ENCODE measurements around the gene RGL3. TPM values are rescaled to one million over a fixed set of nuclear protein-coding genes. Genes with fewer than 3 reads are reported as not detected.

RGL3 gene
- total and polyA plus RNA-seq, 9 of the 15 experiments (the other 6 are each of a cell fraction or from before 2014, with no cell fraction given), result 0.12 to 0.61 (median 0.32) TPM; not detected in 4

DNA sequence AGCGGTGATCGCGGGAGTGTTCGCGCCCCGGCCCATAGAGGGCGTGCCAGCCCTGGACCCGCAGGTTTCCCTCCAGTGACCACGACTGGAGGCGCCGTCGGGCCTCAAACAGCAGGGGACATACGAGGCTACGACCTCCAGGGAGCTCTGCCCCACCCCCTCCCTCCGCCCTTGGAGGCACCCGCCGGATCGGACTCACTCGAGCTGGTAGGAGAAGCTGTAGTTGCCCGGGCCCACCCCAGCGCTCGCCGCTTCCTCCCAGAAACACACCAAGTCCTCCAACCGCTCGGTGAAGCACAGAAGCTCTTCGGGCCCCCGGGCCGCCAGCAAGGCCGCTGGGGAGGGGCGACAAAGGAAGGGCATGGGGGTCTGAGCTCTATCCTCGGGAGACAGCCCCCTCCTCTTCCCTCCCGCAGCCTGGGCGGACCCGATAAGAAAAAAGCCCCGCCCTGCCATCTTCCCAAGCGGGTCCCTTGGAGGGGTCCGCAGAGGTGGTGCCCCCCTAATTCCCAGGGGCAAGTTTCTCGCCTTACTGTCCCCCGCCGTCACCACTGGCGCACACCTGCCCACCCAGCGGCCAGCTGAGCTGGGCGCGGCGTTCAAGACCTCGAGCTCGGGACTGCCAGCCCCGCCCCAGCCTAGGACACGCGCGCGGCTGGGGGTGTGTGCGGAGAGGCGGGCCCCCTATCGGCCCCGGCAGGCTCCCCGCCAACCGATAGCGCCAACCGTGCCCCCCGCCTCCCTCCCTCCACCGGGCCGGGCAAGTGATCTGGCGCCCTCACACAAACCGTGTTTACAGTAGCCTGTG is 36.0 kb downstream of the RGL3 start (continued):
- TF ChIP-seq ASH1L (IDR thresholded peaks at IDR 0.05; ENCODE audit: borderline replicate concordance, low read depth, partially characterized antibody) (no peak), KAT8 (IDR thresholded peaks at IDR 0.05; ENCODE audit: low read depth) (no peak), POLR2G (IDR thresholded peaks at IDR 0.05; ENCODE audit: low read depth, low read length) (peak; percentile 77), MTA3 (IDR thresholded peaks at IDR 0.05; ENCODE audit: borderline replicate concordance) (peak; percentile 87; the same call in 1 of the 2 replicates), NR4A1 (CRISPR knock-in tag; IDR thresholded peaks at IDR 0.05) (no peak), NR4A1 (tag; IDR thresholded peaks at IDR 0.05) (no peak), HLTF (IDR thresholded peaks at IDR 0.05) (0 out of 2 replicates have a peak, but pooled peaks have one; percentile 8), ZNF583 (CRISPR knock-in tag; IDR thresholded peaks at IDR 0.05) (no peak), YBX1 (IDR thresholded peaks at IDR 0.05) (no peak), TOE1 (IDR thresholded peaks at IDR 0.05; ENCODE audit: borderline replicate concordance) (no peak), TOE1 (CRISPR knock-in tag; IDR thresholded peaks at IDR 0.05; ENCODE audit: borderline replicate concordance, low read depth) (0 out of 2 replicates have a peak, but pooled peaks have one; percentile 22), ZNF586 (CRISPR knock-in tag; conservative IDR thresholded peaks at IDR 0.05) (no peak), CBFB (CRISPR knock-in tag; IDR thresholded peaks at IDR 0.05) (peak; percentile 50; the same call in 1 of the 2 replicates)
- TF ChIP-seq, protein P1, sequence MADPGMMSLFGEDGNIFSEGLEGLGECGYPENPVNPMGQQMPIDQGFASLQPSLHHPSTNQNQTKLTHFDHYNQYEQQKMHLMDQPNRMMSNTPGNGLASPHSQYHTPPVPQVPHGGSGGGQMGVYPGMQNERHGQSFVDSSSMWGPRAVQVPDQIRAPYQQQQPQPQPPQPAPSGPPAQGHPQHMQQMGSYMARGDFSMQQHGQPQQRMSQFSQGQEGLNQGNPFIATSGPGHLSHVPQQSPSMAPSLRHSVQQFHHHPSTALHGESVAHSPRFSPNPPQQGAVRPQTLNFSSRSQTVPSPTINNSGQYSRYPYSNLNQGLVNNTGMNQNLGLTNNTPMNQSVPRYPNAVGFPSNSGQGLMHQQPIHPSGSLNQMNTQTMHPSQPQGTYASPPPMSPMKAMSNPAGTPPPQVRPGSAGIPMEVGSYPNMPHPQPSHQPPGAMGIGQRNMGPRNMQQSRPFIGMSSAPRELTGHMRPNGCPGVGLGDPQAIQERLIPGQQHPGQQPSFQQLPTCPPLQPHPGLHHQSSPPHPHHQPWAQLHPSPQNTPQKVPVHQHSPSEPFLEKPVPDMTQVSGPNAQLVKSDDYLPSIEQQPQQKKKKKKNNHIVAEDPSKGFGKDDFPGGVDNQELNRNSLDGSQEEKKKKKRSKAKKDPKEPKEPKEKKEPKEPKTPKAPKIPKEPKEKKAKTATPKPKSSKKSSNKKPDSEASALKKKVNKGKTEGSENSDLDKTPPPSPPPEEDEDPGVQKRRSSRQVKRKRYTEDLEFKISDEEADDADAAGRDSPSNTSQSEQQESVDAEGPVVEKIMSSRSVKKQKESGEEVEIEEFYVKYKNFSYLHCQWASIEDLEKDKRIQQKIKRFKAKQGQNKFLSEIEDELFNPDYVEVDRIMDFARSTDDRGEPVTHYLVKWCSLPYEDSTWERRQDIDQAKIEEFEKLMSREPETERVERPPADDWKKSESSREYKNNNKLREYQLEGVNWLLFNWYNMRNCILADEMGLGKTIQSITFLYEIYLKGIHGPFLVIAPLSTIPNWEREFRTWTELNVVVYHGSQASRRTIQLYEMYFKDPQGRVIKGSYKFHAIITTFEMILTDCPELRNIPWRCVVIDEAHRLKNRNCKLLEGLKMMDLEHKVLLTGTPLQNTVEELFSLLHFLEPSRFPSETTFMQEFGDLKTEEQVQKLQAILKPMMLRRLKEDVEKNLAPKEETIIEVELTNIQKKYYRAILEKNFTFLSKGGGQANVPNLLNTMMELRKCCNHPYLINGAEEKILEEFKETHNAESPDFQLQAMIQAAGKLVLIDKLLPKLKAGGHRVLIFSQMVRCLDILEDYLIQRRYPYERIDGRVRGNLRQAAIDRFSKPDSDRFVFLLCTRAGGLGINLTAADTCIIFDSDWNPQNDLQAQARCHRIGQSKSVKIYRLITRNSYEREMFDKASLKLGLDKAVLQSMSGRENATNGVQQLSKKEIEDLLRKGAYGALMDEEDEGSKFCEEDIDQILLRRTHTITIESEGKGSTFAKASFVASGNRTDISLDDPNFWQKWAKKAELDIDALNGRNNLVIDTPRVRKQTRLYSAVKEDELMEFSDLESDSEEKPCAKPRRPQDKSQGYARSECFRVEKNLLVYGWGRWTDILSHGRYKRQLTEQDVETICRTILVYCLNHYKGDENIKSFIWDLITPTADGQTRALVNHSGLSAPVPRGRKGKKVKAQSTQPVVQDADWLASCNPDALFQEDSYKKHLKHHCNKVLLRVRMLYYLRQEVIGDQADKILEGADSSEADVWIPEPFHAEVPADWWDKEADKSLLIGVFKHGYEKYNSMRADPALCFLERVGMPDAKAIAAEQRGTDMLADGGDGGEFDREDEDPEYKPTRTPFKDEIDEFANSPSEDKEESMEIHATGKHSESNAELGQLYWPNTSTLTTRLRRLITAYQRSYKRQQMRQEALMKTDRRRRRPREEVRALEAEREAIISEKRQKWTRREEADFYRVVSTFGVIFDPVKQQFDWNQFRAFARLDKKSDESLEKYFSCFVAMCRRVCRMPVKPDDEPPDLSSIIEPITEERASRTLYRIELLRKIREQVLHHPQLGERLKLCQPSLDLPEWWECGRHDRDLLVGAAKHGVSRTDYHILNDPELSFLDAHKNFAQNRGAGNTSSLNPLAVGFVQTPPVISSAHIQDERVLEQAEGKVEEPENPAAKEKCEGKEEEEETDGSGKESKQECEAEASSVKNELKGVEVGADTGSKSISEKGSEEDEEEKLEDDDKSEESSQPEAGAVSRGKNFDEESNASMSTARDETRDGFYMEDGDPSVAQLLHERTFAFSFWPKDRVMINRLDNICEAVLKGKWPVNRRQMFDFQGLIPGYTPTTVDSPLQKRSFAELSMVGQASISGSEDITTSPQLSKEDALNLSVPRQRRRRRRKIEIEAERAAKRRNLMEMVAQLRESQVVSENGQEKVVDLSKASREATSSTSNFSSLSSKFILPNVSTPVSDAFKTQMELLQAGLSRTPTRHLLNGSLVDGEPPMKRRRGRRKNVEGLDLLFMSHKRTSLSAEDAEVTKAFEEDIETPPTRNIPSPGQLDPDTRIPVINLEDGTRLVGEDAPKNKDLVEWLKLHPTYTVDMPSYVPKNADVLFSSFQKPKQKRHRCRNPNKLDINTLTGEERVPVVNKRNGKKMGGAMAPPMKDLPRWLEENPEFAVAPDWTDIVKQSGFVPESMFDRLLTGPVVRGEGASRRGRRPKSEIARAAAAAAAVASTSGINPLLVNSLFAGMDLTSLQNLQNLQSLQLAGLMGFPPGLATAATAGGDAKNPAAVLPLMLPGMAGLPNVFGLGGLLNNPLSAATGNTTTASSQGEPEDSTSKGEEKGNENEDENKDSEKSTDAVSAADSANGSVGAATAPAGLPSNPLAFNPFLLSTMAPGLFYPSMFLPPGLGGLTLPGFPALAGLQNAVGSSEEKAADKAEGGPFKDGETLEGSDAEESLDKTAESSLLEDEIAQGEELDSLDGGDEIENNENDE (IDR thresholded peaks at IDR 0.05; ENCODE audit: low read depth, low read length), result no peak
